Measurements from ENCODE around the gene DPF1.
"Not testable (repeated sequence)": the region's sequence is repeated elsewhere in the genome, so short reads cannot be mapped to it uniquely, and the experiment has no call there.

DPF1 gene

DNA sequence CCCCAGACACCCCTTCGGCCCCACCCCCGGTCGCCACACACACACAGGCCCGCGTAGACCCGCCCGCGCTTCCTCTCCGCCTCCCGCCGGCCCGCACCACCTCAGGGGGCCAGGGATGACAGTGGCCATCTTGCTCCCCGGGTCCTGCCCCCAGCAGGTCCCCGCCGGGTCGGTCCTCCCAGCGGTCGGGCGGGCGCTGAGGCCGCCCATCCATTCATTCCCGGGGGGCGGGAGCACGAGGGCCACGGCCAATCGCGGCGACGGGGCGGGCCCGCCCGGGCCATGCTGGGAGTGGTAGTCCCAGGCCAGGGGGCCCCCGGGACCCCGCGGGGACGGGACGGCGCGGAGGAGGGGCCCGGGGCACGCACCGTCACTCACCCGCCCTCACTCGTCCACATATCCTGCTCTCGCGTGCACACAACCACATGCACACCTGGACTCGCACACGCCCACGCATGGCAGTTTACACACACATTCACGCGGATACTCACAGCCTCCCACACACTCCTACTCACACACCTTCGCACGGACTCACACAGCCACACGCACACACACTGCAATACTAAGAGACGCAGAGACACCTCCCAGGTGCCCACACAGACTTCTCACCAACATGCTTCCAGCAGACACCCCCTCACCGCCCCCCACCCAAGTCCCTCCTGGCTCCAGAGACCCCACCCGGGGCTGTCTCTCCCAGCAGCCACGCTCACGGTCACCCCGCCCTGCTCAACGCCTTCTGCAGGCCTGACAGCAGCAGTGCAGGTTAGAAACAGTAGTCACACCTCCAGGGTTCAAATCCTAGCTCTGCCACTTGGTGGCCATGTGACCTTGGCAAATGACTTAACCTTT is at the start of gene DPF1:
Gene DPF1, minus strand, starts transcription at position 209 of the 849 bp plus-strand sequence. Its CDS starts 80 bp downstream, at position 129.
- DNase-seq, result peak; percentile 69

DNA sequence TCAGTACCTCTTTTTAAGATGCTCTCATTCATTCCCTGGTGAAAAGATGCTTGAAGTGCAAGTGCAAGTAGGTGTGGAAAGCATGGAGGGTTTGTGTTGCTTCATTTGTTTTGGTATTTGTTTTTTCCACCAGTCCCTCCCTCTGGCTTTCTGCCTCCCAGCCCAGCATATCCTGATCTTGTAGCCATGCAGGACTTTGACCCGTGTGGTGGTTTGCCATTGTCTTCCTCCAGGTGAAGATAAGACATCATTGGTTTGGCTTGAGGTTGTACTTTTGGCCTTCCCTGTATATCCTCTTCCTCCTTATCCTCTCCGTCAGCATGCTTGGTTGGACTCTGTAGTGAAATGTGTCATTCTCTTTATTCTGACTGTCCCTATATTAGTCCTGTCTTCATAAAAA is 49.5 kb upstream of the DPF1 start:
- peak; percentile 21 for DNase-seq

DNA sequence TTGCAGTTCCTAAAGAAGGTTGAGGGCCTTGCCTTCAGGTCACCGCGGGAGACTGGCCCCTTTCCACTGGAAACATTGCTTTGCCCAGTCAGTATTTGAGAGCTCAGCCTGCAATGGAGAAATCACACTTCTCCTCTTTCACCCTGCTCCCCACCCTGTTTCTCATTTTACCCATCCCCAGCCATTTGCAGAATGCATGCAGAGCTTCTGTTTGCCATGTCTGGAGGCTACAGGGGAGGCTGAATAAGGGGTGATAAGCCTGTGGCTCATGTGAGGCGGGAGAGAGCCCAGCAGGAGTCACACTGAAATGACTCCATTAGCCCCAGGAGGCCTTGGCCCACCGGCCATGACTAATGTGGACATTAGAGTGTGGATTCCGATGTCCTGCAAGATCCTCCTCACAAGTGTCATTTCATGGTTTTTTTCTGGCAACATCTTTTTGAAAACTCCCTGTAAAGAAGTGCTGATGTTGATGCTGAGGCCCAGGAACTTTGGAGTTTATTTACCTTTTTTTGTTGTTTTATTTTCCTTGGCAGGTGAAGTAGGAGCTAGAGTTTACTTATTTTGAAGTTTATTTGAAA is 46.7 kb upstream of the DPF1 start:
- DNase-seq, result peak; percentile 88

DNA sequence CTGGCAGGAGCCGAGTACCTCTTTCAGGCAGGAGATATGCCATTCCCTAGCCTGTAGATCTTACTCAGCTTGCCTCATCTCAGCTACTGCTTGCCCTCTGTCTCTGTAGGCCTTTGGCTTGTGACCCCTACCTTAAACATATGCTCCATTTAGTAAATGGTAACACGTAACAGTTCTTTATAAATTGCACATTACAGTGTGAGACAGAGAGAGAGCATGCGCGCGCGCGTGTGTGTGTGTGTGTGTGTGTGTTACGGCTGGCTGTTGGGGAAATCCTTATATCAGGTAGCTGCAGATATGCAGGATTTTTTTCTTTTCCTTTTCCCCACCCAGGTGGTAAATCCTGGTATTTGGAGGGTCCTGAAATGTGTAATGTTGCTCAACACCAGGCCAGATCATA is 44.5 kb upstream of the DPF1 start:
- DNase-seq, result peak; percentile 49

DNA sequence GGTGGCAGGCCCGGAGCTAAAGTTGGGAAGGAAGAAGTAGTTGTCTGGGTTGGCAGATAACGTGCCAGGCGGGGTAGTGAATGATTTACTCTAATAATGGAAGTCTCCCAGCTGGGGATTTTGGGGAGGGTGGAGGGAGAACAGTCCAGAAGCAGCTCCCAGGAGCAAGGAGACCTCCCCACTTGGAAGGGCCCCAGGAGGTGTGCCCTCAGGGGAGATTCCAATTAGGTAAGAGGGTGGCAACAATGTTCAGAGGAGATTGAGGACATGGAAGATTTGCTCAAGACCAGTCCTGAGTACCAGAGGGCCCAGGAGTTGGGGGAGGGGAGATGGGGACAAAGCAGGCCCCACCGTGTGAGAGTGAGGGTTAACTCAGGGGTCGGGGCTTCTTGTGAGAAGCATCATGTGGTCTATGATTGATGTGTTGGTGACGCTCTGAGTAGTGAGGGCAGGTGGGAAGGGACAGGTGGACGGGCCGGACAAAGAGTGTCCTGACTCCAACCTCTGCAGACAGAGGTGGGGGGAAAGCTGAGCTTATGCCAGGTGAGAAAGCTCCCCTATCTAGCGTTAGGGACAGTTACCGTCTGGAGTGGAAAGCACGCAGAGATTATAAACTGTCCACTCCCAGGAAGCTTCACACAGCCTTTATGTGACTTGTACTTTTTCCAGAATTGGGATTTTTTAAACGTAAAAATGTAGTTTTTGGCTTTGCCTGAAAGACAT is 43.9 kb upstream of the DPF1 start:
- peak; percentile 59 for DNase-seq

DNA sequence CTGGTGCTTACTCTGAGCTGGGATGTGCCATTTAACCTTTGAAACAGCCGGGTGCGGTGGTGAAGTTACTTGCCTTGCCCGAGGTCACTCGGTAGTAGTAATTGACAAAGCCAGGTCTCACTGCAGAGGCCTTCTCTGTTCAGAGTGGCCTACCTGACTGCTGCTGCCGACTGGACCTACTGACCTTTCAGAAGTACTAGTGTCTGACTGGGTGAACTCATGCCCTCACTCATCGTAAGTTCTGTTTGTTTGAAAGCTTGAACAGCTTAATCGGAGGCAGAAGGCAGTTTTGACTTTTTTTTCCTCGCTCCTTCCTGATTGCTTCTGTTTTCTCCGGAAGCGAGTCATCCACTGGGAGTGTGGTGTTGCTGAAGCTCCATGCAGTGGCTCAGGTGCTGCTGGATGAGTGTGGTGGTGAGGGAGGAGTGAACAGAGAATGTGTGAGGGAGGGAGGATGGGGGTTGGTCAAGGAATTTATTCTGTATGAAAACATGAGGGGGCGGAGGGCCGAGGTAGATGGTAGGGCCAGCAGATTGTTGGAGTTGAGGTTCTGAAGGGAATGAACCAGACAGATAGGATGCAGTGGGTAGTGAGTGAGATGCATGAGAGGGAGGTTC is 43.1 kb upstream of the DPF1 start:
- peak; percentile 12 for DNase-seq

DNA sequence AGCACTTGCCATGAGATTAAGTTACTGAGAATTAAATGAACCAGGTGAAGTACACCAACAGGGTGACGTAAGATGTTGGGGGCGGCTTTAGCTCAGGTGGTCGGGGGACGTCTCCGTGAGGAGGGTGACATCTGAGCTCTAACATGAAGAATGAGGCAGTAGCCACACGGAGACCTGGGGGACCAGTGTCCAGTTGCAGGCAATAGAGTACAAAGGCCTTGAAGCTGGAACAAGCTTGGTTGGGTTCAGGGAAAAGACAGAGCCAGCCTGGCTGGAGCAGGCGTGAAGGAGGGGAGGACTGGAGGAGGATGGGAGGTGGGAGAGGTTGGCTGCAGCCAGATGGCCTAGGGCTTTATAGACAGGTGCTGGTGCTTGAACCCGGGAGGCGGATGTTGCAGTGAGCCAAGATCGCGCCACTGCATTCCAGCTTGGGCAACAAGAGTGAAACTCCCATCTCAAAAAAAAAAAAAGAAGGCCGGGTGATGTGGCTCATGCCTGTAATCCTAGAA is 42.0 kb upstream of the DPF1 start:
- no peak for DNase-seq

DNA sequence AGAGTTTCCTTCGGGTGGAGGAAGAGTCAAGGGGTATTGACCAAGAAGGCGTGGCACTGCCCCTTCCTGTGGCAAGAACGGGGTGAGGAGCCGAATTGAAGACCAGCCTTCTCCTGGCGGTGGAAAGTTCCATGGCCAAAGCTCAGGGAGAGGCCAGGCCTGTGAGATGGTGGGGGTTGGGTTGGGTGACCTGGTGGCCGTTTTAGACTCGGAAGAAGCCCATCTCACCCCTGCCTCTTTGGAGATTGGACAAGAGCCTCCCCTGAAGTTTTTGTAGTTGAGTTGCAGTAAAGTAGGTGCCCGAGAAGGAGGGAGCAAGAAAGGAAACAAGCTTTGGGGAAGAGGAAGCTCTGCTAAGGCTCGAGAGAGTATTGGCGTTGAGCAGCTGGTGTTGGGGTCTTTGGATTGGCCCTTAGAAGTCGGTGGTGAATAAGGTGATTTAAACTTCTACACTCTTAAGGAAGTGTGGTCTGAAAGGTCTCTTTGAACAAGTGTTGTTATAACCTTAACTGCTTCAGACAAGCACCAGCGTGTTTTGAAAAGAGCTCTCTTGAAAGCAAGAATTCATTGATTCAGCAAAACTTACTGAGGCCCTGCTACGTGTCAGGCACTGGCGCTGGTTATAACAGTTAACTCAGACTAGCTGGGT is 41.3 kb upstream of the DPF1 start:
- peak; percentile 58 for DNase-seq

DNA sequence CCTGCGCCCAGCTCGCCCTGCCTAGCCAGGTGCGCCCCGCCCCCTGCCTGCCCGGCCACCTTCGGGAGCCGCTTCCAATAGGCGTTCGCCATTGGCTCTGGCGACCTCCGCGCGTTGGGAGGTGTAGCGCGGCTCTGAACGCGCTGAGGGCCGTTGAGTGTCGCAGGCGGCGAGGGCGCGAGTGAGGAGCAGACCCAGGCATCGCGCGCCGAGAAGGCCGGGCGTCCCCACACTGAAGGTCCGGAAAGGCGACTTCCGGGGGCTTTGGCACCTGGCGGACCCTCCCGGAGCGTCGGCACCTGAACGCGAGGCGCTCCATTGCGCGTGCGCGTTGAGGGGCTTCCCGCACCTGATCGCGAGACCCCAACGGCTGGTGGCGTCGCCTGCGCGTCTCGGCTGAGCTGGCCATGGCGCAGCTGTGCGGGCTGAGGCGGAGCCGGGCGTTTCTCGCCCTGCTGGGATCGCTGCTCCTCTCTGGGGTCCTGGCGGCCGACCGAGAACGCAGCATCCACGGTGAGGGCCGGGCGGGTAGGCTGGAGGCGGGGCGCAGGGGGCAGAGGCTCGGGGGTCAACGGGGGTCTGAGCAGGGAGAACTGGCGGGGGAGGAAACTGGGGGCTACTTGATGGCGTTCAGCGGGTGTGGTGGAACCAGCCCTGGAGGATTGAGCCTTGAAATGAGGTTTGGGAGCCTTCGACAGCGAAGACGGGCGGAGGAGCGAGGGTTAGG is 40.6 kb upstream of the DPF1 start, which contains the start of gene SPINT2:
Gene SPINT2, plus strand, starts transcription at position 88 of the 727 bp plus-strand sequence. Its CDS starts 320 bp downstream, at position 408.
- DNase-seq, result peak; percentile 62

DNA sequence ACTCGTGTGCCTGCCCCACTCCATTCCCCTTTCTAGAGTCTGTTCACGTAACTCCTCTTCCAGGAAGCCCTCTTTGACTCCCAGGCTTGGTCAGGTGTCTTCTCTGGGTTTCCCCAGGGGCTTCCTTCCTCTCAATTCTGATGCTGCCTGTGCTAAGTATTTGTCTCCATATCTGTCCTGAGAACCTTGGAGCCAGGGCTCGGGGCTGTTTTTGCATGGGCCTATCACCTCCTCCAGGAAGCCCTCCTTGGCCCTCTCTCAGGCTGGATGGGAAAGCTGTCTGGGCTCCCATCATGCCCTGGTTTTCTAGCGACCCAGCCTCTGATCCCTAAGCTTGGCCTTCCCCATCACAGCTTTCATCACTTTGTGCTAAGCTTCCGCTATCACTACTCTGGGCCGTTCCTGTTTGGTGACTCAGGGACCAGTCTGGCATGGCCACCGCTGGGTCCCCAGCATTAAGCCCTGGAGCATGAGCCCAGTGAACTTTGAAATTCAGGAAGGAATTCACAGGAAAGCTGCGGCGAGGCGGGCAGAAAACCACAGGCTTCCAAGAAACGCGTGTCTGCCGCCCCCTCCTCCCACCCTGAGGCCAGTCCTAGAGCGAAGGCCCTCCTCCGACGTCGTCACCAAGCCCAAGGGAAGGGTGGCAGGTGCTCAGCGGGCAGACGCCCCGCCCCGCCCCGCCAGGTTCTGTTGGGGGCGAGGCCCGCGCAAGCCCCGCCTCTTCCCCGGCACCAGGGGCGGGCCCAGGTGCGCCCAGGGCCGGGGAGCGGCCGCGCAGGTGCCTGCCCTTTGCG is 39.9 kb upstream of the DPF1 start:
- DNase-seq, result peak; percentile 73

DNA sequence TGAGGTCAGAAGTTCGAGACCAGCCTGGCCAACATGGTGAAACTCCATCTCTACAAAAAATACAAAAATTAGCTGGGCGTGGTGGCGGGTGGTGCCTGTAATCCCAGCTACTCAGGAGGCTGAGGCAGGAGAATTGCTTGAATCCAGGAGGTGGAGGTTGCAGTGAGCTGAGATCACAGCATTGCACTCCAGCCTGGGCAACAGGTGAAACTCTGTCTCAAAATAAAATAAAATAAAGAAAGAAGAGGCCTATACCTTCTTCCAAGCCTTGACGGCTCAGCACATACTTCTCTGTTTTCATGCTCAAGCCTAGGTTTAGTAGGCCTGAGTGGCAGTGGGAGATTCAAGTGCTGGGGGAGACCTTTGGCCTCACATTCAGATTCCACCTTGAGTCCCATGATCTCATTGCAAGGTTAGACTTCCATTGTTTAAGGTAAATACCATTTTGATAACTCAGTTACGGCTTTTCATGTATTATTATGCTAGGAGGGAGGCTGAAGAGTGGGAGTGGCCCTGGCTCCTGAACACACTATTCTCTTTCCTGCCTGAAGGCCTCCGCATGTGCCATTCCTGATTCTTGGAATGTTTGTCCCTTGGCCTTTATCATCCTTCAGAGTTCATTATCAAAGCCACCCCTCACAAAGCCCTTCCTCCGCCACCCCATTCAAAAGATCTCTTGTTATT is 38.7 kb upstream of the DPF1 start:
- DNase-seq, result no peak

DNA sequence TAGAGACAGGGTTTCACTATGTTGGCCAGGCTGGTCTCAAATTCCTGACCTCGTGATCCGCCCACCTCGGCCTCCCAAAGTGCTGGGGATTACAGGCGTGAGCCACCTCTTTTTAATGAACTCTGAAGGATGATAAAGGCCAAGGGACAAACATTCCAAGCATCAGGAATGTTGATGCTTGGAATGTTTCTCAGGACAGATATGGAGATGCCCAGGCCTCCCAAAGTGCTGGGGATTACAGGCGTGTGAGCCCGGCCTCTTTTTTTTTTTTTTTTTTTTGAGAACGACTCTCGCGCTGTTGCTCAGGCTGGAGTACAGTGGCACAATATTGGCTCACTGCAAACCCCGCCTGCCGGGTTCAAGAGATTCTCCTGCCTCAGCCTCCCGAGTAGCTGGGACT is 37.9 kb upstream of the DPF1 start:
- DNase-seq, result not testable (repeated sequence)

DNA sequence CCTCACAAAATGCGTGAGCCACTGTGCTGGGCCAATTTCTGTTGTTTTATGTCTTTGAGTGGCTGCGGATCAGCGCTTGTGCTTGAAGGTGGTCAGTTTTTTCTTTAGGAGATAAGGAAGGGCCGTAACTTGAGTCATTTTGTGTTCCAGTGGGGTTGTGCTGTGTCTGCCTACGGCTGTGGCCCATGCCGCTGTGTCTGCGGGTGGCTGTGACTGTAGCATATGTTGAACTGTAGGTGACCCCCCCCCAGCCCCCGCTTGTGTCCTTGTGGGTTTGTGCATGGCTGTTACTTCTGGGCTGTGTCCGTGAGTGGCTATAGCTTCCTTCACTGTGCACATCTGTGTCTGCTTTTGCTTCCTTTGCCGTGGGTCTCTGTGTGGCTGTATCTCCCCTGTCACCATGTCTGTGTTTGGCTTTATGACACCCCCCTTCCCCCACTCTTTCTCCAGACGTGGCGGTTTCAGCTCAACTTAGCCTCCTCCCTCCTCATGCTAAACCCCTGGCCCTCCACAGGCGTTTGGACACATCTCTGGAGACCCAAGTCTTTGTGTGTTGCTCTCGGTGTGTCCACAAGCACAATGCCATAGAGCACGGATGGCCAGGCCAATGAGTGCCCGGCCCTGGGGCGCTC is 31.5 kb upstream of the DPF1 start:
- DNase-seq, result peak; percentile 25

DNA sequence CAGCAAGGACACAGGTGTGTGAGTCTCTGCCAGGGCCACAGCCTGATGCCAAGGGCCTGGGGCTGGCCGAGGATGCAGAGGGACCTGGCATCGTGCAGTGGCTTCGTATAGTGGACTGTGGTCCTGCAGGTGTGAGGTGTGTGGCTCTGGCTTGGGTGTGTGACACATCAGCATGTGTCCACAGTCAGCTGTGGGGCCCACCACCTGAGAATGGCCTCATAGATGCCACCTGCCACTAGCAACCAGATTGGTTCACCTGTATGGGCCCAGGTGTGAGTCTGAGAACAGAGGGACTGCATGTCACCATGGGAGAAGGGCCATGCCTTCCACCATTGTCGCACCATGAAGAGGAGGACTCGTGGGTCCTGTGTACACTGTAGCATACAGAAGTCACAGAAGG is 29.8 kb upstream of the DPF1 start:
- DNase-seq, result no peak

DNA sequence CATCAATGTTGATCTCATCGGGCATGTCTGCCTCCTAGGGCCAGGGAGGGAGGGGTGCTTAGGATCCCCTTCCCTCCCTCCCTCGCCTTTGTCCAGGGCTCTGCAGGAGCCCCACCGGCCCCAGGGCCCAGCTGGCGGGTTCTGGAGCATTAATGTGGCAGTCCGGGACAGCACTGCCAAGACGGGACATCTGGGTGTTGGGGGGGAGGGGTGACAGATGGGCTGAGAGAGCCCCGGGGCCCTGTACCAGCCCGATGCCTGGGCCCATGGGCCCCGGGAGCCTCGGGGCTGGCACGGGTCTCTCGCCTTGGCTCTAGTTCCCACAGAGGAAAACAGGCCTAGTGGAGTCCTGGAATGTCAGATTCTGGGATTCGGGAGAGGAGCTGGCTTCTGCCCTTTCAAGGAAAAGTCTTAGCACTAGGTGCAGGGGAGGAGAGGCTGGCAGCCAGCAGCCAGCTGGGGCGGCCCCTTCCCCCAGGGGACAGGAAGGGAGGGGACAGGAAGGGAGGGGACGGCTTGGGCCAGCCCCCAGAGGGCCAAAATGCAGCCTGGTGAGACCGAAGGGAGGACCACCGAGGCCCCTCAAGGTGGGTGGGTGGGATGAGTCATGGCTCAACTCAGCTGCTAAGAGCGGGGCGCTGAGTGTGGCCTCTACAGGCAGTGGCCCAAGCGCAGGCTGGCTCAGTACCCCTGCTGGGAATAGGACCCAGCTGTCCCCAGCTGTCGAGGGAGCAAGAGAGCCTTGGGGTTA is 29.1 kb upstream of the DPF1 start:
- no peak for DNase-seq

DNA sequence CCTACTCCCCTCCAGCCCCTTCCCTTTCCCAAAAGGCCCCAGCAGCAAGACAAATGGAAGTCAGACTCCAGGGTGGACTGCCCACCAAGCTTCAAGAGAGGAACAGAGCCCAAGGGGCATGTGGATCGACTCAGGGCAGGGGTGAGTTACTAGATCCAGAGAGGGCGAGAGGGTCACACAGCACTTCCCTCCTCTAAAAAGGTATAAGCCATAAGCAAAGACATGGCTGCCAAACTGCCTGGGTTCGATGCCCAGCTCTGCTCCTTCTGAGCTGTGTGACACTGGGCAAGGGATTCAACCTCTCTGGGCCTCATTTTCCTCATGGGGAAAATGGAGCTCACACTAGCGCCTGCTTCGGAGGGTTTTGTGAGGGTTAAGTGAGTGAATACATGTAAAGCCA is 28.4 kb upstream of the DPF1 start:
- DNase-seq, result no peak

DNA sequence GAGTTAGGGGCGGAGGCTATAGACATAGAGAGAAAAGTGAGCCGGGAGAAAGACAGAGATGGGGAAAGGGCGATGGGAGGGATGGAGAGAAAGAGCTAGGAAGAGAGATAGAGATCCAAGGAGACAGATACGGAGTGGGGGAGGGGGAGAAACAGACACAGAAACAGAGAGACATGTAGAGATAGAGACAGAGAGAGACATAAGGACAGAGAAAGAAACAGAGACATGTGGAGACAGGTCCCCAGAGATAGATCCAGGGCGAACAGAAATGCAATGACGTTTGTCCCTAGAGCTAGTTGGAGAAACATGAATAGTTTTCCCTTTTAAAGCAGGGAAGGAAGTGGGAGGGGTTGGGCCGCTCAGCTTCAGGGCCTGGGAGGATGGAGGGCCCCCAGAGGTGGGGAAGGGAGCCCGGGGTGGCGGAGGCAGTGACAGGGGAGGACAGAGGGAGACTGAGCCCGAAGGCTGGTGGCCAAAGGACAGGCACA is 27.6 kb upstream of the DPF1 start:
- no peak for DNase-seq

DNA sequence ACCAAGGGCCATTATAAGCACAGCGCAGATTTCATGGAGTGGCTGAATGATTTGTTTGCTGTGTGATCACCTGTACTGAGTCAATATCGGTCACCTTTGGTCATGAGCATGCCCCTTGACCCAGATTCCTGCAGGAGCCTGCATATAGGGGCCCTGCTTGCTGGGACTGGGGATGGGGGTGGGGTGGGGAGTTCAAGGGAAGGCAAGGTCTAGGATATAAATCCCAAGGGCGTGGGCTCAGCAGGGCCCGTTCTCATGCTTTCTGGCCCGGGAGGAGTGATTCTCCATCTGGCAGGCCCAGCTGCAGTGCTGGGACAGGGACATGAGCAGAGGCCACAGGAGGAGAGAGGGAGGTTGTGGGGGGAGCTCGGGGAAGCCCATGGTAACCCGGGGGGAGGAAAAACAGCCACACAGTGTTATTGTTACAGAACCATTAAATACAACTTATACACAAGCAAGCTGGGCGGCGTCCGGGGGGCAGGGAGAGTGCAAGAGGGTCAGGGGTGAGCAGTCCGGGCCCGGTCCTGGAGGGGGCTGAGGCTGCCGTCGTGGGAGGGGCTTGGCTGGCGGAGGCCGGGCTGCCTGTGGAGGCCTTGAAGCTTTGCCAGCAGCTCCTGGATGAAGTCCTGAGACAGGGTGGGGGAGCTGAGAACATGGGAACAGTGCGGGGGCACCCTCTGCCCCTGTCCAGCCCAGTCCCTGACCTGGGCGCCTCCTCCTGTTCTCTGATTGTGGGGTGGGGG is 27.0 kb upstream of the DPF1 start:
- no peak for DNase-seq
